ENCODE measurements around the gene PGLYRP2.

- TF ChIP-seq CTCF (IDR thresholded peaks at IDR 0.05), result no peak
- no peak for TF ChIP-seq POLR2A (IDR thresholded peaks at IDR 0.05)
- no peak for TF ChIP-seq EP300 (IDR thresholded peaks at IDR 0.05)
These were observed 21.4 kb downstream of the PGLYRP2 start for GRCh38 chr19:15457701-15458484.

All from sigmoid colon (tissue), 4 donors.